Fibroblast of pulmonary artery (primary cell): Measurements from ENCODE around the gene CTNNA3.

Source experiments
- DNase-seq: peaks from one replicate; pipeline ENCODE4 v3.0.0-alpha.2; 2010; ENCODE audit warnings: low read depth
- H3K4me3 ChIP-seq: replicated peaks from 2 replicates; pipeline ENCODE4 v1.5.1; 2011; ENCODE audit warnings: low read depth, mild to moderate bottlenecking, control low read depth, low read length, moderate library complexity
- TF ChIP-seq, protein P1 (sequence below): IDR thresholded peaks from 2 replicates; pipeline ENCODE4 v1.5.1; 2011; ENCODE audit warnings: mild to moderate bottlenecking, control low read depth, low read length, inconsistent platforms; ENCODE audit errors: missing control alignments

CTNNA3 gene

DNA sequence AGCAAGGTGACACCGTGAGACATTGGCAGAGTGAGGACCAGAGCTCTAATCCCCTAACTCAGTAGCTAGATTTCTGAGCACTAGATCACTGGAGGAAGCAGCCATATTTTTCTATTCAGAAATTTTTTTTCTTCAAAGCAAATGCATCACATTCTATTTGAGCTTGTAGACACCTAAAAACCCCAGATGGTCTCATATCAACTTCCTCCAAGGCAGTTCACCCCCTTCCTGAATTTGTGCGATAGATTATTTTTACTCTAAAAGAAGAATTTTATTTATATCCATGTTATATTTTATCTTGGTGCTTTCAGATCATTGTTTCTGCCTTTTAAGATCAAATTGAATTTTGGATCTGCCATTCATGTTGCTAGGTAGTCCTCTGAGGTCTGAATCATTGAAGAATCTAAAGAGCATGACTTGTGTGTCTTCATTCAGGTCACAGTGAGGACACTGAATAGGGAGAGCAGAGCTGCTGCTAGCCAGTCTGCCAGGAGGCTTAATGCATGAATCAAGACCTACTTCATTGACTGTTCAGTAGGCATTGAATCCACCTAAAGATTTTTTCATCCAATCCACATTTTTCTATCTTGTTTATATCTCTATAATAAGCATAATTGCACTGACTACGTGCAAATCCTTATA, 863.1 kb downstream of the CTNNA3 start:
- TF ChIP-seq, protein P1, sequence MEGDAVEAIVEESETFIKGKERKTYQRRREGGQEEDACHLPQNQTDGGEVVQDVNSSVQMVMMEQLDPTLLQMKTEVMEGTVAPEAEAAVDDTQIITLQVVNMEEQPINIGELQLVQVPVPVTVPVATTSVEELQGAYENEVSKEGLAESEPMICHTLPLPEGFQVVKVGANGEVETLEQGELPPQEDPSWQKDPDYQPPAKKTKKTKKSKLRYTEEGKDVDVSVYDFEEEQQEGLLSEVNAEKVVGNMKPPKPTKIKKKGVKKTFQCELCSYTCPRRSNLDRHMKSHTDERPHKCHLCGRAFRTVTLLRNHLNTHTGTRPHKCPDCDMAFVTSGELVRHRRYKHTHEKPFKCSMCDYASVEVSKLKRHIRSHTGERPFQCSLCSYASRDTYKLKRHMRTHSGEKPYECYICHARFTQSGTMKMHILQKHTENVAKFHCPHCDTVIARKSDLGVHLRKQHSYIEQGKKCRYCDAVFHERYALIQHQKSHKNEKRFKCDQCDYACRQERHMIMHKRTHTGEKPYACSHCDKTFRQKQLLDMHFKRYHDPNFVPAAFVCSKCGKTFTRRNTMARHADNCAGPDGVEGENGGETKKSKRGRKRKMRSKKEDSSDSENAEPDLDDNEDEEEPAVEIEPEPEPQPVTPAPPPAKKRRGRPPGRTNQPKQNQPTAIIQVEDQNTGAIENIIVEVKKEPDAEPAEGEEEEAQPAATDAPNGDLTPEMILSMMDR: no peak
- no peak for DNase-seq

DNA sequence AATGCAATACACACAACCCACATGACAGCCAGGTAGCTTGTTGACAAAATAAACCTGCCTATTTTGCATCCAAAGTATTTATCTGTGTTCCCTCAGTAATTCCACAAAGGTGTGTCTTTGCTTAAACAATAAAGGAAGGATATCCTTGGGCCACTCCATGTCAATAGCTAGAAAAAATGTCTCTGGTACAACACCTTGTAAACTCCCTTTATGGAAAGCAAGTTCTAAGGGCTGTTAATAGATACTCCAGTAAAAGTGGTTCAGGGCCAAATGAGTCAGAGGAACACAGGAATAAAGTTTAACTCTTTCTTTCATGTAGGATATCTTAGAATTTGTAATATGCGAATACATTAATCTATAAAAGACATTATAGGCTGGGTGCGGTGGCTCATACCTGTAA, 867.0 kb downstream of the CTNNA3 start:
- H3K4me3 ChIP-seq: no peak overlapping the region
- TF ChIP-seq, protein P1: no peak
- DNase-seq: no peak

More for the DNA sequence above, 863.1 kb downstream of the CTNNA3 start:
- H3K4me3 ChIP-seq: no peak overlapping the region

DNA sequence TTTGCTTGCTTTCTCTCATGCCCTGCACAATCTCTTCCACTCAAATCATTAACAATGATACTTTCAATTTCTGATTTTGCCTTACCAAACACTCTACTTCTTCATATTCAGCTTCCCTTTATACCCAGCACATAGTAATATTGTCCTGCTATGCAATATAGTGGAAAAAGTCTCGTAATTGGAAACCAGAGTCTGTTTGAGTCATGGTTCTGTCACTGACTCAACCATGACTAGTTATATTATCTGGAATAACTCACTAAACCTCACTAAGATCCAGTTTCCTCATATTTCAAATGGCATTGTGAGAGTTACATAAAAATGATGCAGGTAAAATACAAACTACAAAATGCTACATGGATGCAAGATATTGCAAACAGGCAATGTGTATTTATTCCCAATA, 868.6 kb downstream of the CTNNA3 start:
- peak; percentile 56 for DNase-seq
- H3K4me3 ChIP-seq: no peak overlapping the region
- TF ChIP-seq, protein P1: no peak

DNA sequence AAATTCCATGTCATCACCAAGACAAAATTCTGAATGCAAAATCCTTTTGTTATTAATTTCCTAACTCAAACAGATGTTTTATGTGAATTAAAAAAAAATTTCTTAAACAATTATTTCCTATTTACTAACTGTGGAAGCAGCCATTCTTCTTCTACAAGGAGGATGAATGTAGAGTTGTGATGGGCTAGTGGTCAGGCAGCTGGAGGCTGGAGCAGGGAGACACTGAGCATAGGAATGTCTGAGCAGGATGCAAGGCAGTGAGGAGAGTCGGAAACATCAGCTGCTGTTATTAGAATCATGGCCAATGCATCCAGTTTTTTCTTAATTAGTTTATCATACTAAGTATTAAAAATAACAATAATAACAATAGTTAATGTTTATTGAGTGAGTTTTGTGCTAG, 872.7 kb downstream of the CTNNA3 start:
- no peak overlapping the region for H3K4me3 ChIP-seq
- TF ChIP-seq, protein P1: no peak
- DNase-seq: no peak

DNA sequence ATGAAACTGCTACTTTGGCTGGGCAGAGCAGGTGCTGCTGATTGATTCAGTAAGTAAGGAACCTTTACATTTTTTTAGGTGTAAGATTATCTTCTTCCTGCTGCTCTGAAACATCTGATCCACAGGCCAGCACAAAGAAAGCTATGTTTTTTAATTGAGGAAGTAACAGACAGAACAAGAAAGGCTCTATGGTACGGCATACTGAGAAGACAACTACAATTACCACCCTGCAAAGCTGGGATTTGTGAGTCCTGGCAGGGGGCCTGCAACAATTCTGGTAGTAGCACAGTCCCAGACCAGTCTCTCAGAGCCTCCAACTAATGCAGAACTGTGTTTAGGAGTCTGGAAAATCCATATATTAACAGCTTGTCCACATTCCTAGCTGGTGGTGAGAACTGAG, 873.2 kb downstream of the CTNNA3 start:
- no peak for DNase-seq
- no peak overlapping the region for H3K4me3 ChIP-seq
- TF ChIP-seq, protein P1: no peak

DNA sequence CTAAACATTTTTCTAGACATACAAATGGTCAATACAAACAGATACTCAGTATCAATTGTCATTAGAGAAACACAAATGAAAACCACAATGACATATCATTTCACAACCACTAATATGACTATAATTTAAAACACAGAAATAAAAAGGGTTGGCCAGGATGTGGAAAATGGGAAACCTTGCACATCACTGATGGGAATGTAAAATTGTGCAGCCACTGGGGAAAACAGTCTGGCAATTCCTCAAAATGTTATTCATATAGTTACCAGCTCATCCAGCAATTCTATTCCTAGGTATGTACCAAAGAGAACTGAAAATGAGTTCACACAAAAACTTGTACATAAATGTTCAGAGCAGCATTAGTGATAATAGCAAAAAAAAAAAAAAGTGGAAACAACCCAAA, 876.3 kb downstream of the CTNNA3 start:
- TF ChIP-seq, protein P1: no peak
- no peak for DNase-seq
- H3K4me3 ChIP-seq: no peak overlapping the region

DNA sequence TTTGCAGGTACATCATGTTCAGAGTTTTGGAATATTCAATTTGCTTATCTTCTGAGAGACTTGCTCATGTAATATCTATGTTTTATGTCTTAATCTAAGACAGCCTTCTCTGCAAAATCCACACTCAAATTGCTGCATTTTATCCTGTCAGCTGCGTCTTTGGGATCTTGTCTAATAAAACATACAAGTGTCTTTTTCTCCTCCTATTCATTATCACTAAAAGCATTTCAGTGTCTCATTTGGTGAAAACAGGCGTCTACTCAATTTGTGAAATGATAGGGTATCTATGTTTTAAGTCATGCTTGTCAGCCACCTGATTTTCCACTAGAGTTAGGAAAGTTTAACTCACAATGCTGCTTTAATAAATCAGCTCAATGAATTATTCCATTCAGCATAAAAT, 882.9 kb downstream of the CTNNA3 start:
- TF ChIP-seq, protein P1: no peak
- no peak overlapping the region for H3K4me3 ChIP-seq

More for the DNA sequence above, 882.9 kb downstream of the CTNNA3 start:
- DNase-seq: no peak
